ENCODE data around the gene SERPINA12. TPM values are rescaled to one million over a fixed set of nuclear protein-coding genes. Genes with fewer than 3 reads are reported as not detected.
A peak's percentile ranks its signal among the peaks of the same experiment; 100 is the strongest.

Gene SERPINA12
- total and polyA plus RNA-seq, 2 of the 13 experiments (the other 11 are each of a cell fraction or from before 2014, with no cell fraction given), result 0.08 TPM; not detected in 1

GRCh38 chr14:94548999-94549985 is 40.0 kb upstream of the SERPINA12 start (continued):
- no peak for TF ChIP-seq TFE3 (CRISPR knock-in tag; IDR thresholded peaks at IDR 0.05)
- TF ChIP-seq ZNF441 (CRISPR knock-in tag; IDR thresholded peaks at IDR 0.05; ENCODE audit: borderline replicate concordance), result no peak
- TF ChIP-seq NFKB2 (CRISPR knock-in tag; IDR thresholded peaks at IDR 0.05; ENCODE audit: borderline replicate concordance), result 0 out of 2 replicates have a peak, but pooled peaks have one; percentile 1
- TF ChIP-seq PPARG (CRISPR knock-in tag; conservative IDR thresholded peaks at IDR 0.05), result no peak
- no peak for TF ChIP-seq SIN3A (IDR thresholded peaks at IDR 0.05; ENCODE audit: borderline replicate concordance, low read depth, low read length)
- TF ChIP-seq NR2F2 (IDR thresholded peaks at IDR 0.05; ENCODE audit: borderline replicate concordance, low read depth), result 0 out of 2 replicates have a peak, but pooled peaks have one; percentile 27
- no peak for TF ChIP-seq HOXA5 (CRISPR knock-in tag; IDR thresholded peaks at IDR 0.05)
- TF ChIP-seq KLF15 (CRISPR knock-in tag; IDR thresholded peaks at IDR 0.05; ENCODE audit: borderline replicate concordance), result no peak; the same call in 1 of the 2 replicates
- peak; percentile 70 for TF ChIP-seq ZNF501 (CRISPR knock-in tag; IDR thresholded peaks at IDR 0.05)
- no peak for TF ChIP-seq ZNF281 (CRISPR knock-in tag; IDR thresholded peaks at IDR 0.05; ENCODE audit: borderline replicate concordance)
- no peak for TF ChIP-seq ZNF569 (CRISPR knock-in tag; IDR thresholded peaks at IDR 0.05; ENCODE audit: borderline replicate concordance)
- TF ChIP-seq ZFX (CRISPR knock-in tag; IDR thresholded peaks at IDR 0.05; ENCODE audit: low read depth), result peak; percentile 45
- TF ChIP-seq ZNF589 (CRISPR knock-in tag; conservative IDR thresholded peaks at IDR 0.05), result no peak
- TF ChIP-seq ZNF644 (CRISPR knock-in tag; IDR thresholded peaks at IDR 0.05; ENCODE audit: low read depth), result no peak
- TF ChIP-seq ZNF577 (CRISPR knock-in tag; IDR thresholded peaks at IDR 0.05; ENCODE audit: borderline replicate concordance, low read depth), result no peak
- no peak for TF ChIP-seq ZSCAN5A (CRISPR knock-in tag; IDR thresholded peaks at IDR 0.05; ENCODE audit: borderline replicate concordance)
- TF ChIP-seq ZNF224 (CRISPR knock-in tag; IDR thresholded peaks at IDR 0.05), result 0 out of 2 replicates have a peak, but pooled peaks have one; percentile 59
- TF ChIP-seq FOSL2 (CRISPR knock-in tag; IDR thresholded peaks at IDR 0.05), result peak; percentile 30; the same call in 1 of the 2 replicates
- TF ChIP-seq GATAD2A (CRISPR knock-in tag; IDR thresholded peaks at IDR 0.05), result peak; percentile 52; the same call in 1 of the 2 replicates
- 0 out of 2 replicates have a peak, but pooled peaks have one; percentile 21 for TF ChIP-seq ATF2 (CRISPR knock-in tag; IDR thresholded peaks at IDR 0.05)
- no peak for TF ChIP-seq DR1 (CRISPR knock-in tag; IDR thresholded peaks at IDR 0.05)
- TF ChIP-seq ZNF775 (CRISPR knock-in tag; IDR thresholded peaks at IDR 0.05; ENCODE audit: borderline replicate concordance), result no peak

All from HepG2 (cell line).